Small intestine (tissue), 7 donors: ENCODE data around the gene ZNF331. TPM values are rescaled to one million over a fixed set of nuclear protein-coding genes. Genes with fewer than 3 reads are reported as not detected.

ENCODE experiments used
- DNase-seq, 2 donors: peaks; one replicate each; pipeline versions ENCODE4 v3.0.0 to v3.0.0-alpha.2; 2013
- FAIRE-seq: peaks from 2 replicates; lab custom pipeline; 2012; peaks lifted over from hg19 to GRCh38; lab: Jason Lieb, UNC
- H3K27ac ChIP-seq, 3 donors: one replicate each; pipeline ENCODE4 v1.5.1; 2013; ENCODE audit warnings: low read length in 2 of 3, mild to moderate bottlenecking in 2 of 3, control low read depth in 1 of 3, inconsistent platforms in 1 of 3, low read depth in 1 of 3, moderate library complexity in 1 of 3
- H3K27me3 ChIP-seq, 3 donors: one replicate each; pipeline ENCODE4 v1.6.1; 2013; ENCODE audit warnings: low read length in 3 of 3, inconsistent platforms in 1 of 3; ENCODE audit not compliant: control insufficient read depth in 3 of 3, insufficient read depth in 3 of 3
- H3K36me3 ChIP-seq, 3 donors: one replicate each; pipeline ENCODE4 v1.6.1; 2013; ENCODE audit warnings: low read length in 3 of 3, inconsistent platforms in 1 of 3, low read depth in 1 of 3, mild to moderate bottlenecking in 1 of 3, moderate library complexity in 1 of 3; ENCODE audit not compliant: control insufficient read depth in 3 of 3, insufficient read depth in 2 of 3
- H3K4me1 ChIP-seq, 3 donors: one replicate each; pipeline ENCODE4 v1.6.1; 2013; ENCODE audit warnings: low read length in 2 of 3, inconsistent platforms in 1 of 3, low read depth in 1 of 3, mild to moderate bottlenecking in 1 of 3, moderate library complexity in 1 of 3; ENCODE audit not compliant: control insufficient read depth in 3 of 3, insufficient read depth in 2 of 3
- H3K4me3 ChIP-seq, 3 donors: one replicate each; pipeline ENCODE4 v1.5.1; 2013; ENCODE audit warnings: low read length in 3 of 3, control low read depth in 1 of 3, inconsistent platforms in 1 of 3, low read depth in 1 of 3, mild to moderate bottlenecking in 1 of 3, moderate library complexity in 1 of 3
- H3K9me3 ChIP-seq, 2 donors: one replicate each; pipeline ENCODE4 v1.6.1; 2013; ENCODE audit warnings: low read depth in 1 of 2, low read length in 1 of 2; ENCODE audit not compliant: control insufficient read depth in 2 of 2, insufficient read depth in 1 of 2
- WGBS, 3 donors: extraction: QIAGEN DNeasy Blood & Tissue Kit; methylation state at CpG; one replicate each; pipeline ENCODE4 v1.1.7; 2013; 5-methylcytosine and 5-hydroxymethylcytosine counted together
- polyA plus RNA-seq, 4 donors: library from polyadenylated mRNA; stranded (reverse) in 3 of 4; unstranded in 1 of 4; fragments of 200-250 nt in 3 of 4; fragments of 120-200 nt in 1 of 4; gene quantifications; one replicate each; pipeline versions ENCODE4 v1.2.1 to v1.2.3, GENCODE V29; 2013
- donor health status: healthy with polysubstance abuse.
- donor health status: control.
- donor health status: control.
- donor health status: Bipolar disorder and iron deficiency.
- donor health status: healthy.

The ZNF331 gene
- polyA plus RNA-seq, 4 donors, result 2.2 to 18.5 (median 4.7) TPM

GRCh38 chr19:53612762-53613526, 75.0 kb downstream of the ZNF331 start:
- peak in 1 of 2 donors; percentile 13 for DNase-seq
- no peaks in the 10 kb centered on the region for H3K36me3 ChIP-seq
- H3K4me1 ChIP-seq, result no peaks in the 10 kb centered on the region
- 53 to 57% (median 54%) methylated on average over 14 of the region's 14 CpGs for WGBS, 3 donors
- H3K27ac ChIP-seq, result no peak overlapping the region
- H3K27me3 ChIP-seq, result no peaks in the 10 kb centered on the region
- no peak for FAIRE-seq
- no peak overlapping the region for H3K4me3 ChIP-seq
- peaks cover 2 to 3% of the 10 kb centered on the region in 2 donors for H3K9me3 ChIP-seq

DNA sequence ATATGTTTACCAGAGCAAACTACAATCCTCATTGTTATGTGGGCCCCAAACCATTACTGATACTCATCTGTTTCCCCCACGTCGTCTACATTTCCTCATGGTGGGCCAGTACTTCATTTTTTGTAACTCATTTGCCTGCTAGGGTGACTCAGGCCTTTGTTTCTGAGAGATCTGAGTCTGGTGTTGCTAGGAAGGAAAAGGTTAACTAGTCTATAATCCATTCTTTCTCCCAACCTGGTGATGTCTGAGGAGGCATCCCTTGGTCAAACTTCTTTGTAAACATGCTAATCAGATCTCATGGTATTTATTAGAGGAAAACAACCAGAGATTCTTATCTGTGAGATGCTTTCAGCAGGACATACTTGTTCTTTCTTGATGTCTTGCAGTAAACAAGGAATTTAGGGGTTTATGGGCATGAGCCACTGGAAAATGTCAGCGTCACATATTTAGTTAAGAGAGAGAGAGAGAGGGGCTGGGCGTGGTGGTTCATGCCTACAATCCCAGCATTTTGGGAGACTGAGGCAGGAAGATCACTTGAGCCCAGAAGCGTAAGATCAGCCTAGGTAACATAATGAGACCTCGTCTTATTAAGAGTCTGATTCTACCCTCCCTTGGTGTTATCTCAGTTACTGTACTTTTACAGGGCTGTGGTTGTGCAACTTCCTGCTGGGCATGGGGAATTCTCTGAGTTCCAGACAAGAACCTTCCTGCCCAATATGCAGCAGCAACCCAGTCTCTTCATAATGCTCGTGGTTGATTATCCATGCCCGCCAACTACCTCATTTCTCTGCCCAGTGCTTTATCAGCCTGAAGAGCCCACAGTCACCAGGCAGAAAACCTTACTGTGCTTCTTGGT, 84.2 kb downstream of the ZNF331 start:
- no peak overlapping the region for H3K4me3 ChIP-seq
- no peaks in the 10 kb centered on the region for H3K27me3 ChIP-seq
- H3K36me3 ChIP-seq, result no peaks in the 10 kb centered on the region
- H3K4me1 ChIP-seq, result no peaks in the 10 kb centered on the region
- DNase-seq, result no peak
- WGBS, 3 donors, result 47 to 51% (median 48%) methylated on average over 8 of the region's 8 CpGs
- no peaks in the 10 kb centered on the region for H3K9me3 ChIP-seq
- H3K27ac ChIP-seq, result no peak overlapping the region
- no peak for FAIRE-seq

GRCh38 chr19:53624771-53625545, 87.0 kb downstream of the ZNF331 start:
- DNase-seq (no peak), FAIRE-seq (no peak)
- WGBS, 3 donors, result 67 to 80% (median 71%) methylated on average over 16 of the region's 16 CpGs
- Histone ChIP-seq H3K36me3 (no peaks in the 10 kb centered on the region), H3K27me3 (no peaks in the 10 kb centered on the region), H3K27ac (no peak overlapping the region), H3K4me3 (no peak overlapping the region), H3K9me3 (no peaks in the 10 kb centered on the region), H3K4me1 (no peaks in the 10 kb centered on the region)

DNA sequence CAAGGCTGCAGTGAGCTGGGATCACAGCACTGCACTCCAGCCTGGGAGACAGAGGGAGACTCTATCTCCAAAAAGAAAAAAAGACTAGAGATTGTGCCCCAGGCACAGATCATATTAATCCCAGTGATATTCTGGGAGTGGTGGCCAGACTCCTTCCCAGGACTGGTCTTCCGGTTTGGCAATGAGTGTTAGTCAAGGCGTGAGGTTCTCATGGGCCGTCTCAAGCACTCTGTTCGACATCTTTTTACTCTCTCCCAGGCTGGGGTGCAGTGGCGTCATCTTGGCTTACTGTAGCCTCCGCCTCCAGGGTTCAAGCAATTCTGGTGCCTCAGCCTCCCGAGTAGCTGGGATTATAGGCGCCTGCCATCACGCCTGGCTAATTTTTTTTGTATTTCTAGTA, 88.5 kb downstream of the ZNF331 start:
- DNase-seq (no peak), FAIRE-seq (no peak)
- H3K27ac ChIP-seq, result no peak overlapping the region
- H3K36me3 ChIP-seq, result no peaks in the 10 kb centered on the region
- H3K4me1 ChIP-seq, result no peaks in the 10 kb centered on the region
- H3K9me3 ChIP-seq, result no peaks in the 10 kb centered on the region
- WGBS, 3 donors, result 84 to 91% (median 88%) methylated on average over 9 of the region's 9 CpGs
- H3K4me3 ChIP-seq, result no peak overlapping the region
- H3K27me3 ChIP-seq, result no peaks in the 10 kb centered on the region

- Histone ChIP-seq H3K27me3 (no peaks in the 10 kb centered on the region), H3K9me3 (no peaks in the 10 kb centered on the region), H3K4me3 (no peak overlapping the region), H3K4me1 (no peaks in the 10 kb centered on the region), H3K36me3 (no peaks in the 10 kb centered on the region), H3K27ac (no peak overlapping the region)
- DNase-seq (no peak), FAIRE-seq (no peak)
- 42 to 53% (median 45%) methylated on average over 6 of the region's 6 CpGs for WGBS, 3 donors
Observed at GRCh38 chr19:53626976-53627375, 89.0 kb downstream of the ZNF331 start.

Other genes starting within 250 kb of the ZNF331 start
- 1 to 10 TPM; 2.2 to 8.1 (median 2.5) TPM for gene ZNF845, start 204.4 kb upstream of the ZNF331 start, polyA plus RNA-seq
- gene ZNF525, start 172.4 kb upstream of the ZNF331 start, polyA plus RNA-seq, result 10 to 100 TPM in 1 of 4 donors, 1 to 10 TPM in 3; 2.4 to 19.3 (median 4.3) TPM
- 10 to 100 TPM in 1 of 4 donors, 1 to 10 TPM in 3; 3.2 to 13.4 (median 3.5) TPM for gene ZNF765, start 143.0 kb upstream of the ZNF331 start, polyA plus RNA-seq
- gene ZNF761, start 106.2 kb upstream of the ZNF331 start, polyA plus RNA-seq, result 10 to 100 TPM in 1 of 4 donors, 1 to 10 TPM in 3; 5.1 to 19.8 (median 6.2) TPM
- gene ZNF813, start 70.4 kb upstream of the ZNF331 start, polyA plus RNA-seq, result 1 to 10 TPM in 2 of 4 donors, under 1 TPM in 2; 0.45 to 7.6 (median 1.1) TPM
- not detected for gene DPRX, start 93.9 kb downstream of the ZNF331 start, polyA plus RNA-seq